Midbrain (tissue), 1 donor: ENCODE results near the gene F7.

Experiments
- DNase-seq: peaks from one replicate; lab custom pipeline; 2025; lab: John Stamatoyannopoulos, UW

F7 gene

DNA sequence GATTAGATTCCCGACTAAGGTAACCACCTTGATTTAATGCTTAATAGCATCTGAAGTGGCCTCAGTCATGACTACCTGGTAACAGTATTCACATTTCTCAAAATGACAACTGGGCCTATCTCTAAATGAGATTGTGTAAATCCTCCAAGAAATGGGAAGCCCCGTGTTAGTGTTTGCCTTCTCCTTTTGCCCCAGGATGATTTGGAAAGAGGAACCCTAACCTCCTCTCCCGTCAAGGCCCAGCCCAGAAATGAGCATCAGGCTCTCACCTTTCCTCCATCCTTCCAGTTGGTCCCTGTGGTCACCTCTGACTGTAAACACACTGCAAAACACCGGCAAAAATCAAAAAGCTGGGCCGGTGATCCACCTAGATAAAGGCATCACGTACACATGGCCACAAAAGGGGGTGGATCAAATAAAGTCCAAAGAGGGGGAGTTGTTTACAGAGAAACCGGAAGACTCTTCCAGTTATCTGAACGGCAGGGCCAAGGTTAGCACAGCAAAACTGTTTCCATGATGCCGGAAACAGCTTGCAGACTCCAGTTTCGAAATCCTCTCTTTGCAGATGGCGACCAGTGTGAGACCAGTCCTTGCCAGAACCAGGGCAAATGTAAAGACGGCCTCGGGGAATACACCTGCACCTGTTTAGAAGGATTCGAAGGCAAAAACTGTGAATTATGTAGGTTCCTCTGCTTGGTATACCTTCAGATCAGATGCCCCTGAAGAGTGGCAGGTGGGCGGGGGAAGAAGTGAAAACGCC, 33.4 kb downstream of the F7 start:
- DNase-seq, result no peak

GRCh38 chr13:113139577-113139976, 34.0 kb downstream of the F7 start:
- DNase-seq, result no peak

- no peak for DNase-seq
Observed at GRCh38 chr13:113140677-113141600, 35.3 kb downstream of the F7 start.

GRCh38 chr13:113141601-113141970, 36.0 kb downstream of the F7 start:
- no peak for DNase-seq

GRCh38 chr13:113142876-113143275, 37.3 kb downstream of the F7 start:
- no peak for DNase-seq

DNA sequence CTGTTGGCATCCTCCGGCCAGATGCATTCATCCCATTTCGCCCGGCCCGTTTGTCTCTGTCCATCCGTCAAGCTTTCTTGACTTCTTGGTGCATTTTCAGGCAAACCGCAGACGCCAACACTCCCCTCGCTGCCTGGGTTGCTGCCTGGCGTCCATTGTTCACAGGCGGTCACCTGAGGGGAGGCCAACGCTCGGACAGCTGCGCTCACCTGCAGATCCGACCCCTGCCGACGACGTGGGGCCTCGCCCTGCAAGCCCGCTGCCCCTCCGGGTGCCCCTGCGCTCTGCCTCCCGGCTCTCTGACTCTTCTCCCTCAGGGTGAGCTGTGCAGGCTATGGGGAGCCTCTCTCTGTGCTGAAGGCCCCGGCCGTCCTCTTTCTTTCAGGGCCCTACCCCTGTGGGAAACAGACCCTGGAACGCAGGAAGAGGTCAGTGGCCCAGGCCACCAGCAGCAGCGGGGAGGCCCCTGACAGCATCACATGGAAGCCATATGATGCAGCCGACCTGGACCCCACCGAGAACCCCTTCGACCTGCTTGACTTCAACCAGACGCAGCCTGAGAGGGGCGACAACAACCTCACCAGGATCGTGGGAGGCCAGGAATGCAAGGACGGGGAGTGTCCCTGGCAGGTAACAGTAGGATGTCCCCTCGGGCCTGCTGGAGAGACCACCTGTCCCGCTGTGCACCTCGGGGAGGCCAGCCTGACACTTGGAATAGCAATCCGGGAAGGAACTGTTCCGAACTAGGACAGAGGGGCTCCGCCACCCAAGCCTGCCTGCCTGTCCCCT, 38.1 kb downstream of the F7 start:
- no peak for DNase-seq

DNA sequence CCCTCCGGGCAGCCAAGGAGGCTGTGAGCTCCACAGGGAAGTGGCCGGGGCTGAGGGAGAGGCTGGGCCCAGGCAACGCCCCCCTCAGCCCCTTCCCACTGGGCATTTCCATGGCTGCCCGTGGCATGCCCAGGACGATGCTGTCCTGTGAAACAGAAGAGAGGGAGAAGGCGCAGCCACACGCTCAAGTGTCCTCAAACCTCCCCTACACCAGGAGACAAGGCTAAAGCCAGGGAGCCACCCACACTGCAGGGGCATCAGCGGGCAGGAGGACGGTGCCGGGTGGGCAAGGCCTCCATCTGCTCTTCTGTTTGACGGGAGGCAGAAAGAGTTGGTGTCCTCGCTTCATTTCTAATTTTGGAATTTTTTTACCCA, 38.7 kb downstream of the F7 start:
- DNase-seq, result no peak

DNA sequence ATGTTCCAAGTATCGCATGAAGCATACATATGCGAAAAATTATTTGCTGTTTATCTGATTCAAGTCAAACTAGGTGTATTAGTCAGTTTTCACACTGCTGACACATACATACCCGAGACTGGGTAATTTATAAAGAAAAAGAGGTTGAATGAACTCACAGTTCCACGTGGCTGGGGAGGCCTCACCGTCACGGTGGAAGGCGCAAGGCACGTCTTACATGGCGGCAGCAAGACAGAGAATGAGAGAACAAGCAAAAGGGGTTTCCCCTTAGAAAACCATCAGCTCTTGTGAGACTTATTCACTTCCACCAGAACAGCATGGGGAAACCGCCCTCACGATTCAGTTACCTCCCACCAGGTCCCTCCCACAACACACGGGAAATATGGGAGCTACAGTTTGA, 39.9 kb downstream of the F7 start:
- DNase-seq, result no peak

- DNase-seq, result no peak
Observed at GRCh38 chr13:113145911-113146598, 40.5 kb downstream of the F7 start.

DNA sequence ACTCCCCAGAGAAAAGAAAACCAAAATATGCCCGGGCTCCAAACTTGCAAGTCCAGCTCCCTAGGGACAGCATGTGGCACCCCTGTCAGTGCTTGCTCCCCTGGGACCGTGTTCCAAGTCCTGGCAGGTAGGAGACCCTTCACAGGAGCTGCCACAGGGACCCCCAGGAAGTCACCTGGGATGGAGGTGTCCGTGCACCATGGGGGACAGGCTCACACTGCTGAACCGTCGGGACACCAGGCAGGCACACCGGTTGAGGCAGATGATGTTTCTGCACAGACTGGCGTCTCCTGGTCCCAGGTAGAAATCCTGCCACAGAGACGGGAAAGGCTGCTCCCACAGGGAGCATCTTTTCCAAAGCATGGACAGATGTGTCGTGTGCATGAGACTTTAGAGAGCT, 41.2 kb downstream of the F7 start:
- no peak for DNase-seq

- DNase-seq, result no peak
Observed at GRCh38 chr13:113147206-113147605, 41.6 kb downstream of the F7 start.

- no peak for DNase-seq
Observed at GRCh38 chr13:113148407-113148806, 42.8 kb downstream of the F7 start.

DNA sequence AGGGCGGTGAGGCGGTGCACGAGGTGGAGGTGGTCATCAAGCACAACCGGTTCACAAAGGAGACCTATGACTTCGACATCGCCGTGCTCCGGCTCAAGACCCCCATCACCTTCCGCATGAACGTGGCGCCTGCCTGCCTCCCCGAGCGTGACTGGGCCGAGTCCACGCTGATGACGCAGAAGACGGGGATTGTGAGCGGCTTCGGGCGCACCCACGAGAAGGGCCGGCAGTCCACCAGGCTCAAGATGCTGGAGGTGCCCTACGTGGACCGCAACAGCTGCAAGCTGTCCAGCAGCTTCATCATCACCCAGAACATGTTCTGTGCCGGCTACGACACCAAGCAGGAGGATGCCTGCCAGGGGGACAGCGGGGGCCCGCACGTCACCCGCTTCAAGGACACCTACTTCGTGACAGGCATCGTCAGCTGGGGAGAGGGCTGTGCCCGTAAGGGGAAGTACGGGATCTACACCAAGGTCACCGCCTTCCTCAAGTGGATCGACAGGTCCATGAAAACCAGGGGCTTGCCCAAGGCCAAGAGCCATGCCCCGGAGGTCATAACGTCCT, 43.4 kb downstream of the F7 start:
- no peak for DNase-seq

DNA sequence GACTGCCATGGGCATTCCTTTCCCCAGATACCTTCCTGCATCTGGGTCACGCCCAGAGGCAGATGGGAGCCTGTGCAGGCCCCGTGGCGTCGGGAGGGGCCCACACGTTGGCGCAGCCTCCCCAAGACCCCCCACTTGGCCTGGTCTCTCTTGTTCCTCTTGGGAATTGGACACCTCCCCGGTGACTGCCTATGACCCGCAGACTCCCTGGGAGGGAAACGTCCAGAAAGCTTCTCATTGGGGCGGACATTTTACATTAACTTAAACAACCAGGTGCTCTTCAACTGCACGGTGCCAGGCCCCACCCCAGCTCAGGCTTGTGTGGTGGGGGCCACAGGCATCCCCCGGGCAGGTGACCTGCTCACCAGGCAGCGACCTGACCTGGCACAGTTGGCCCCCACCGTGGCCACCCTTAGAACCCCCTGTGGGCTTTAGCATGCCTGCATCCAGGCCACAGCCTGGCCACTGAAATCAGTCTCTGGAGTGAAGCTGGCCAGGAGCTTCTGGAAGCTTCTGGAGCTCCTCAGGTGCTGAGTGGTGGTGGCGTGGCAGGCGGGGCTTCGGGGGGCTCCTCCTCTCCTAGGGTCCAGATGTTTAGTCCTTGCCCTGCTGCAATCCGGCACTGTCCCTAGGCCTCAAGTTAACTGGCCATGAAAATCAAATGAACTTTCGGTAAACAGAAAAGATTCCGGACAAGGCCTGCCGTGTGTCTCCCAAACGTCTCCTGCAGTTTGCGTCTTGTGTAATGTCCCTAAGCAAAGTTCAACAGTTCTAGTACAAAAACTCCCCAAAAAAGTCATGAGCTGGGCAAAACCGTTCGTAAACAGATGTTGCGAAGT, 44.3 kb downstream of the F7 start:
- DNase-seq, result no peak

DNA sequence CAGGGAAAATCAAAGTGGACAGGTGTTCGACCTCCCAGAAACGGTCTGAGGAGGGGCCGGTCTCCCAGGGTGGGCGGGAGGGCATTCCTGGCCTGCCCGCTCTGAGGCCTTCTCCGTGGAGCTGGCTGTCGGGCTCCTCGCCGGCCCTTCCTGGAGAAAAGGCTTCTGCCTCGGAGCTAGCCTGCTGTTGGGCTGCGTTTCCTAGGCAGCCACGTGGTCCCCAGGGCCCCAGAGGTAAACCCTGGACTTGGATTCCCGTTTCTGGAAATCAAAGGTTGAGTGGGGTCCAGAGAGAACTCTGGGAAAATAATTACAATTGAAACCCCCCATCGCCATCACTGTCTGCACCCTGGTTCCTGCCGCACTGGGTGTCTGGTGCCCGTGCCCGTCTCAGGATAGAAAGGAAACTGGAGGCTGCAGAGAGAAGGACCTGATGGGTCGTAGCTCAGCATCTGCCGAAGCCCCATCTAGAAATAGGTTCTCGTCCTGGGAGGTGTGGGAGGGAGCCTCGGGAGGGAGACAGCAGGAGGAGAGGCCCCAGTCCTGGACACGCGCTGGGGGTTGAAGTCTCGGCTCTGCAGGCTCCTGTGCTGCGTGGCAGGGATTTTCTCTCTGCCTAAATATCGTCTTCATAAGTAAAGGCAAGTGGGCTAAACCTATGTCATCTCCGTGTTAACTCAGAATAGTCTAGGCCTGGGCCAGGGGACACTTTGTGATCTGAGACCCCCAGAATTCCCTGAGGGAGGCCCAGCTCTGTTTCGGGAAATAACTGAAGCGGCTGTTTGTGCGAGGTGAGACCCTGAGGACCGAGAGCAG, 45.2 kb downstream of the F7 start:
- no peak for DNase-seq

GRCh38 chr13:113151745-113152690, 46.4 kb downstream of the F7 start:
- DNase-seq, result peak; percentile 5

DNA sequence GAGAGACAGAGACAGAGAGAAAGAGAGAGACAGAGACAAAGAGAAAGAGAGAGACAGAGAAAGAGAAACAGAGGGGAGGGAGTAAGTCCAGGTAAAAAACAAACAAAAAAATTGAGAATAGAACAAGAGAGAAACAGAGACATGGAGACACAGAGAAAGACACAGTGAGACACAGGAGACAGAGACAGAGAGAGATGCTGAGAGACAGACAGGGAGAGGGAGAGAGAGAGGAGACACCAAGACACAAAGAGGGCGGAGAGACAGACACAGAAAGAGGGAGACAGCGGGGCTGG, 47.0 kb downstream of the F7 start:
- DNase-seq, result no peak

- DNase-seq, result no peak
Observed at GRCh38 chr13:113152984-113153809, 47.6 kb downstream of the F7 start.
